Skeletal muscle tissue (tissue), 4 donors: ENCODE measurements around the gene DMPK. TPM values are rescaled to one million over a fixed set of nuclear protein-coding genes. Genes with fewer than 3 reads are reported as not detected.
A peak's percentile ranks its signal among the peaks of the same experiment; 100 is the strongest.

ENCODE experiments used
- H3K27ac ChIP-seq: one replicate; pipeline ENCODE4 v1.7.0; 2013; ENCODE audit warnings: mild to moderate bottlenecking, low read depth, low read length, inconsistent platforms
- H3K27me3 ChIP-seq, 3 donors: one replicate each; pipeline ENCODE4 v1.7.0; 2013; ENCODE audit warnings: low read length in 3 of 3; ENCODE audit not compliant: control insufficient read depth in 3 of 3, insufficient read depth in 3 of 3
- H3K36me3 ChIP-seq, 3 donors: one replicate each; pipeline ENCODE4 v1.7.0; 2013; ENCODE audit warnings: low read length in 3 of 3; ENCODE audit not compliant: control insufficient read depth in 3 of 3, insufficient read depth in 3 of 3
- H3K4me1 ChIP-seq, 3 donors: one replicate each; pipeline ENCODE4 v1.7.0; 2013; ENCODE audit warnings: low read length in 3 of 3, mild to moderate bottlenecking in 3 of 3; ENCODE audit not compliant: control insufficient read depth in 3 of 3, insufficient read depth in 3 of 3
- H3K4me3 ChIP-seq, 3 donors: one replicate each; pipeline ENCODE4 v1.7.0; 2013; ENCODE audit warnings: low read length in 3 of 3
- H3K9ac ChIP-seq, 3 donors: one replicate each; pipeline ENCODE4 v1.7.0; 2013; ENCODE audit warnings: low read length in 3 of 3, mild to moderate bottlenecking in 3 of 3, moderate library complexity in 2 of 3, low read depth in 1 of 3
- H3K9me3 ChIP-seq, 3 donors: one replicate each; pipeline ENCODE4 v1.7.0; 2013; ENCODE audit warnings: low read length in 3 of 3; ENCODE audit not compliant: control insufficient read depth in 3 of 3
- total RNA-seq: library from RNA; depleted of rRNA; stranded (reverse); fragments of >200 nt; gene quantifications from one replicate; pipeline ENCODE4 v1.2.3, GENCODE V29; 2014
- donor health status: Osteomylitis.

Gene DMPK
- total RNA-seq, 1 donor from 2014 or later = 160 TPM

GRCh38 chr19:45780146-45780447 is 2.2 kb downstream of the DMPK start:
- H3K36me3 ChIP-seq = peaks cover 24 to 35% (median 29%) of the 10 kb centered on the region in 3 donors
- H3K9ac ChIP-seq = peak overlapping the region in 2 of 3 donors; percentile 86 to 94
- H3K9me3 ChIP-seq = no peaks in the 10 kb centered on the region
- peak overlapping the region; percentile 95 for H3K27ac ChIP-seq
- peak overlapping the region; percentile 31 to 91 (median 90) for H3K4me3 ChIP-seq
- no peaks in the 10 kb centered on the region for H3K27me3 ChIP-seq
- peaks cover 50 to 53% (median 52%) of the 10 kb centered on the region in 3 donors for H3K4me1 ChIP-seq

- Histone ChIP-seq H3K4me1 (peaks cover 44 to 47% (median 46%) of the 10 kb centered on the region in 3 donors), H3K9me3 (no peaks in the 10 kb centered on the region), H3K27ac (peak overlapping the region; percentile 95), H3K9ac (peak overlapping the region in 2 of 3 donors; percentile 86 to 94), H3K4me3 (peak overlapping the region; percentile 14 to 91 (median 90)), H3K27me3 (no peaks in the 10 kb centered on the region), H3K36me3 (peaks cover 24 to 39% (median 35%) of the 10 kb centered on the region in 3 donors)
These were observed 2.8 kb downstream of the DMPK start for GRCh38 chr19:45779231-45780145.

GRCh38 chr19:45778010-45778661 is 4.2 kb downstream of the DMPK start:
- Histone ChIP-seq H3K9me3 (no peaks in the 10 kb centered on the region), H3K9ac (no peak overlapping the region), H3K4me3 (no peak overlapping the region), H3K36me3 (peaks cover 24 to 45% (median 35%) of the 10 kb centered on the region in 3 donors), H3K27me3 (no peaks in the 10 kb centered on the region), H3K27ac (no peak overlapping the region), H3K4me1 (peaks cover 31 to 39% (median 33%) of the 10 kb centered on the region in 3 donors)

DNA sequence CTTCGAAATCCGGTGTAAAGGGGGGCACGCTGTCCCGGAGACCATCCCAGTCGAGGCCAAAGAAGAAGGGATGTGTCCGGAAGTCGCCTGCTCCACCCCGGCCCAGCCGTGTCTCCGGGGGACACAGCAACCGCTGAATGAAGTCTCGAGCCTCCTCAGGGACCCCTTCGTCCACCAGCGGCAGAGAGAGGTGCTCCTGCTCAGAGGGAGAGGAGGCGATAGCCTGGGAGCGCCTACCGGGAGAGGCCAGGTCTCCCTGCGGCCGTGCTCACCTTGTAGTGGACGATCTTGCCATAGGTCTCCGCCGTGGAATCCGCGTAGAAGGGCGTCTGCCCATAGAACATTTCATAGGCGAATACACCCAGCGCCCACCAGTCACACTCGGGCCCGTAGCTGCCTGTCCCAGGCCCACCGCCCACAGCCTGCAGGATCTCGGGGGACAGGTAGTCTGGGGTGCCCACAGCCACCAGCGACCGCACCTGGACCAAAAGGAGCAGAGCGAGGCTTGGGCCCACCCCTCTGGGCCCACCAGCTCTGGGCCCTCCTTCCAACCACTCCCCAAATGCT is 4.8 kb downstream of the DMPK start:
- Histone ChIP-seq H3K27me3 (no peaks in the 10 kb centered on the region), H3K4me3 (no peak overlapping the region), H3K27ac (no peak overlapping the region), H3K9ac (no peak overlapping the region), H3K4me1 (peaks cover 26 to 40% (median 29%) of the 10 kb centered on the region in 3 donors), H3K36me3 (peaks cover 24 to 52% (median 41%) of the 10 kb centered on the region in 3 donors), H3K9me3 (no peaks in the 10 kb centered on the region)

- Histone ChIP-seq H3K36me3 (peaks cover 28 to 53% (median 49%) of the 10 kb centered on the region in 3 donors), H3K4me3 (no peak overlapping the region), H3K4me1 (peaks cover 14 to 33% (median 15%) of the 10 kb centered on the region in 3 donors), H3K27ac (no peak overlapping the region), H3K27me3 (no peaks in the 10 kb centered on the region), H3K9ac (no peak overlapping the region), H3K9me3 (no peaks in the 10 kb centered on the region)
These were observed 7.5 kb downstream of the DMPK start for GRCh38 chr19:45774765-45775164.

DNA sequence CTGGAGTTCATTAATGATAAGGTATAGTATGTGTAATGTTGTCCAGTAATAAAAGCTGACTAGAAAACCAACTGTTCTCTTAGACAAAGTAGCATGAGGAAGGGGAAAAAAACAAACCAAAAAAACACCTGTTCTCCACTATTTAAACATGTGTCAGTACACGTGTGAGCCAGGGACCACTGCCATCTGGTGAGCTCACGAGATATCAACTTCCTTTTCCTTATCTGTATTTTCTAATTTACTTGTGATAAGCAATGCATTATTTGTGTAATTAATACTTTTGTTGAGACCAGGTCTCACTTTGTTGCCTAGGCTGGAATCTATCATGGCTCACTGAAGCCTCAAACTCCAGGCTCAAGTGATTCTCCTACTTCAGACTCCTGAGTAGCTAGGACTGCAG is 8.9 kb downstream of the DMPK start:
- no peak overlapping the region for H3K27ac ChIP-seq
- no peak overlapping the region for H3K4me3 ChIP-seq
- H3K36me3 ChIP-seq = peaks cover 24 to 42% (median 40%) of the 10 kb centered on the region in 3 donors
- peak overlapping the region in 1 of 3 donors; percentile 55 for H3K9ac ChIP-seq
- H3K27me3 ChIP-seq = no peaks in the 10 kb centered on the region
- H3K4me1 ChIP-seq = peaks cover 12 to 33% (median 16%) of the 10 kb centered on the region in 3 donors
- no peaks in the 10 kb centered on the region for H3K9me3 ChIP-seq

GRCh38 chr19:45772912-45773311 is 9.4 kb downstream of the DMPK start:
- Histone ChIP-seq H3K4me1 (peaks cover 12 to 35% (median 16%) of the 10 kb centered on the region in 3 donors), H3K4me3 (no peak overlapping the region), H3K36me3 (peaks cover 19 to 37% (median 35%) of the 10 kb centered on the region in 3 donors), H3K9ac (no peak overlapping the region), H3K9me3 (no peaks in the 10 kb centered on the region), H3K27ac (no peak overlapping the region), H3K27me3 (no peaks in the 10 kb centered on the region)

GRCh38 chr19:45772130-45772840 is 10.0 kb downstream of the DMPK start:
- peaks cover 13 to 31% (median 29%) of the 10 kb centered on the region in 3 donors for H3K36me3 ChIP-seq

GRCh38 chr19:45771311-45771933 is 10.9 kb downstream of the DMPK start:
- Histone ChIP-seq H3K27me3 (no peaks in the 10 kb centered on the region), H3K9me3 (no peaks in the 10 kb centered on the region), H3K9ac (peak overlapping the region in 2 of 3 donors; percentile 34 to 79), H3K36me3 (peaks cover 6 to 22% (median 20%) of the 10 kb centered on the region in 3 donors), H3K4me3 (peak overlapping the region in 2 of 3 donors; percentile 22 to 54), H3K4me1 (peaks cover 23 to 50% (median 24%) of the 10 kb centered on the region in 3 donors), H3K27ac (peak overlapping the region; percentile 93)

More at GRCh38 chr19:45772130-45772840, 10.0 kb downstream of the DMPK start:
- H3K9ac ChIP-seq = peak overlapping the region in 1 of 3 donors; percentile 40
- no peaks in the 10 kb centered on the region for H3K27me3 ChIP-seq
- peaks cover 15 to 41% (median 16%) of the 10 kb centered on the region in 3 donors for H3K4me1 ChIP-seq
- H3K4me3 ChIP-seq = no peak overlapping the region
- no peaks in the 10 kb centered on the region for H3K9me3 ChIP-seq
- no peak overlapping the region for H3K27ac ChIP-seq
